GM19351 (cell line): Measurements from ENCODE around the gene RPL35A.
"Not testable (repeated sequence)": the region's sequence is repeated elsewhere in the genome, so short reads cannot be mapped to it uniquely, and the experiment has no call there.

Experiments
- ATAC-seq: cut with Tn5 transposase; IDR thresholded peaks from one replicate; pipeline ENCODE4 v1.9.1; 2021; ENCODE audit warnings: mild to moderate bottlenecking, moderate library complexity; ENCODE audit not compliant: unreplicated experiment

The RPL35A gene

GRCh38 chr3:197949778-197950676, at the start of gene RPL35A:
RPL35A (plus strand) TSS chr3:197950190; CDS start chr3:197950968, 778 bp downstream.
- ATAC-seq: peak; percentile 87

- ATAC-seq: no peak
Measured at GRCh38 chr3:197901626-197902025, 48.4 kb upstream of the RPL35A start.

- peak; percentile 87 for ATAC-seq
Measured at GRCh38 chr3:197906023-197906849, 43.8 kb upstream of the RPL35A start.

- ATAC-seq: no peak
Measured at GRCh38 chr3:197906850-197907187, 43.2 kb upstream of the RPL35A start.

- no peak for ATAC-seq
Measured at GRCh38 chr3:197907196-197907595, 42.8 kb upstream of the RPL35A start.

GRCh38 chr3:197908550-197908949, 41.4 kb upstream of the RPL35A start:
- ATAC-seq: not testable (repeated sequence)

GRCh38 chr3:197908957-197909701, 40.9 kb upstream of the RPL35A start:
- no peak for ATAC-seq

- ATAC-seq: no peak
Measured at GRCh38 chr3:197912741-197913476, 37.1 kb upstream of the RPL35A start.

- no peak for ATAC-seq
Measured at GRCh38 chr3:197913641-197914380, 36.2 kb upstream of the RPL35A start.

- not testable (repeated sequence) for ATAC-seq
Measured at GRCh38 chr3:197921429-197922275, 28.3 kb upstream of the RPL35A start.

- ATAC-seq: no peak
Measured at GRCh38 chr3:197926418-197926817, 23.6 kb upstream of the RPL35A start.

GRCh38 chr3:197927578-197927977, 22.4 kb upstream of the RPL35A start:
- ATAC-seq: not testable (repeated sequence)

GRCh38 chr3:197936819-197937384, 13.1 kb upstream of the RPL35A start:
- ATAC-seq: no peak

GRCh38 chr3:197940745-197941384, 9.1 kb upstream of the RPL35A start:
- no peak for ATAC-seq

GRCh38 chr3:197942956-197943556, 6.9 kb upstream of the RPL35A start:
- peak; percentile 63 for ATAC-seq

GRCh38 chr3:197949191-197949777, 706 bp upstream of the RPL35A start:
- no peak for ATAC-seq

- ATAC-seq: no peak
Measured at GRCh38 chr3:197950677-197951061, 679 bp downstream of the RPL35A start.
